ENCODE results near the gene RNF10. TPM values are rescaled to one million over a fixed set of nuclear protein-coding genes. Genes with fewer than 3 reads are reported as not detected.

RNF10 gene
- total RNA-seq, 1 experiment from 2014 or later = 166 TPM

- DNase-seq (ENCODE audit: unreplicated experiment) = no peak
- intact Hi-C loops (cut with micrococcal nuclease) = no loop called here
- no peak for TF ChIP-seq CTCF (IDR thresholded peaks at IDR 0.05; ENCODE audit: unreplicated experiment)
- BruUV-seq (replicated peaks) = no TSS peak
- H3K36me3 Mint-ChIP-seq (ENCODE audit: insufficient read depth, unreplicated experiment) = peaks cover 96% of the 10 kb centered on the region
- ChIA-PET POLR2A (no interaction called here), CTCF (no interaction called here)
- H3K27me3 Mint-ChIP-seq (ENCODE audit: insufficient read depth, unreplicated experiment) = no peaks in the 10 kb centered on the region
- H3K4me1 Mint-ChIP-seq (ENCODE audit: insufficient read depth, unreplicated experiment) = no peaks in the 10 kb centered on the region
- H3K4me3 Mint-ChIP-seq (ENCODE audit: unreplicated experiment) = no peak overlapping the region
- H3K27ac Mint-ChIP-seq (ENCODE audit: low read depth, unreplicated experiment) = no peak overlapping the region
- H3K9me3 Mint-ChIP-seq (ENCODE audit: unreplicated experiment) = no peaks in the 10 kb centered on the region
These were observed 28.8 kb downstream of the RNF10 start for GRCh38 chr12:120562906-120563305.

DNA sequence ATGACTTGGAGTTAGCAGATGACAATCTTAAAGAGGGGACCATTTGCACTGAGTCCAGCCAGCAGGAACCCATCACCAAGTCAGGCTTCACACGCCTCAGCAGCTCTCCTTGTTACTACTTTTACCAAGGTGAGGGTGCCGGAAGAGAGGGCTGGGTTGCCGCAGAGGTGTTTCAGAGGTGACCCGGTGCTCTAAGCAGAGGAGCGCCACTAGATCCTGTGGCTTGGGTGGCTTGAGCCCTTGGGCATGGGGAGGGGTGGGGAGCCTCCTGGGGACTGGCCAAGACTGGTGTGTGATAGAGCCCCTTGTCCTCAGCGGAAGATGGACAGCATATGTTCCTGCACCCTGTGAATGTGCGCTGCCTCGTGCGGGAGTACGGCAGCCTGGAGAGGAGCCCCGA, 29.3 kb downstream of the RNF10 start:
- BruUV-seq (replicated peaks) = no TSS peak
- no peaks in the 10 kb centered on the region for H3K4me1 Mint-ChIP-seq (ENCODE audit: insufficient read depth, unreplicated experiment)
- no peak overlapping the region for H3K4me3 Mint-ChIP-seq (ENCODE audit: unreplicated experiment)
- DNase-seq (ENCODE audit: unreplicated experiment) = no peak
- intact Hi-C loops (cut with micrococcal nuclease) = no loop called here
- no peak overlapping the region for H3K27ac Mint-ChIP-seq (ENCODE audit: low read depth, unreplicated experiment)
- H3K9me3 Mint-ChIP-seq (ENCODE audit: unreplicated experiment) = no peaks in the 10 kb centered on the region
- ChIA-PET POLR2A (no interaction called here), CTCF (no interaction called here)
- TF ChIP-seq CTCF (IDR thresholded peaks at IDR 0.05; ENCODE audit: unreplicated experiment) = no peak
- peaks cover 96% of the 10 kb centered on the region for H3K36me3 Mint-ChIP-seq (ENCODE audit: insufficient read depth, unreplicated experiment)
- H3K27me3 Mint-ChIP-seq (ENCODE audit: insufficient read depth, unreplicated experiment) = no peaks in the 10 kb centered on the region

DNA sequence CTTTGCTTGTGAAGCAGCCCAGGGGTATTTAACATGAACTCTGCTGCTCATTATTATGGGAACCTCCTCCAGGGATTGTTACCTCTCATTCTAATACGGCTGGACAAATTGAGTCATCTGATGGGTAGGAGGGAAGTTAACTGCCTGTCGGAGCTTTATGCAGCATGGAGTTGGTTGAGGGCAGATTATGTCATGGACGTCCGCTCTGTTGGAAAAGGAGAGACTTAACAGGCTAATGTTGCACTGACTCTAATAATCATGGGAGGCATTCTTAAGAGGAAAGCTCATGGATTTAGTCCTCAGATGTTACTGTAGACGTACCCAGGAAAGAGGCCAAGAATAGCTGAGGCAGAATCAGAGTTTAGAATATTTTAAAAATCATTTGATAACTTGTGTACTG, 37.1 kb downstream of the RNF10 start:
- H3K4me1 Mint-ChIP-seq (ENCODE audit: insufficient read depth, unreplicated experiment) = peaks cover 5% of the 10 kb centered on the region

DNA sequence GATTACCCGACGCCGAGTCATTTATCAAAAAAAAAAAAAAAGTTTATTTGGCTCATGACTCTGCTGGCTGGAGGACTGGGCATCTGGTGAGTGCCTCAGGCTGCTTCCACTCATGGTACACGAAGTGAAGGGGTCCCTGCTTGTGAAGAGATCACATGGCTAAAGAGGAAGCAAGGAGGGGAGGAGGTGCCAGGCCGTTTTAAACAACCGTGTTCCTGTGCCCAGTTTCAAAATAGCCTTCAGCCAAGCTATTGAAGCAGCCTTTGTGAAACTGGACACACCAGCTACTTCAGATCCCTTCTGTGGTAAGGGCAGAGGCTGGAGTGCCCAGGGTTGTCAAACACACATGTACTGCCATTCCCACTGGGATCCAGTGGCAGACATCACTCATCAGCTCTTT, 39.4 kb downstream of the RNF10 start:
- no TSS peak for BruUV-seq (replicated peaks)

More for the DNA sequence above, 37.1 kb downstream of the RNF10 start:
- Mint-ChIP-seq H3K4me3 (ENCODE audit: unreplicated experiment) (no peak overlapping the region), H3K36me3 (ENCODE audit: insufficient read depth, unreplicated experiment) (peaks cover 99% of the 10 kb centered on the region), H3K27me3 (ENCODE audit: insufficient read depth, unreplicated experiment) (no peaks in the 10 kb centered on the region), H3K27ac (ENCODE audit: low read depth, unreplicated experiment) (peak overlapping the region; percentile 40), H3K9me3 (ENCODE audit: unreplicated experiment) (no peaks in the 10 kb centered on the region)
- intact Hi-C loops (cut with micrococcal nuclease) = no loop called here
- no TSS peak for BruUV-seq (replicated peaks)
- ChIA-PET POLR2A (interaction anchor here (1.1 to 3.1 kb wide), 3 partner anchors 9 to 36 kb away, joined by 3 to 29 read pairs (median 3); partner anchors contain the start of gene POP5), CTCF (interaction anchor here (0.6 to 2.3 kb wide), 3 partner anchors 12 to 73 kb away, joined by 3 to 9 read pairs (median 3); partner anchors contain the start of gene COQ5)
- TF ChIP-seq CTCF (IDR thresholded peaks at IDR 0.05; ENCODE audit: unreplicated experiment) = no peak
- no peak for DNase-seq (ENCODE audit: unreplicated experiment)

More for the DNA sequence above, 39.4 kb downstream of the RNF10 start:
- Mint-ChIP-seq H3K27me3 (ENCODE audit: insufficient read depth, unreplicated experiment) (no peaks in the 10 kb centered on the region), H3K36me3 (ENCODE audit: insufficient read depth, unreplicated experiment) (peaks cover 96% of the 10 kb centered on the region), H3K4me3 (ENCODE audit: unreplicated experiment) (no peak overlapping the region), H3K4me1 (ENCODE audit: insufficient read depth, unreplicated experiment) (peaks cover 5% of the 10 kb centered on the region), H3K9me3 (ENCODE audit: unreplicated experiment) (no peaks in the 10 kb centered on the region), H3K27ac (ENCODE audit: low read depth, unreplicated experiment) (no peak overlapping the region)
- intact Hi-C loops (cut with micrococcal nuclease) = no loop called here
- POLR2A ChIA-PET = no interaction called here
- no peak for DNase-seq (ENCODE audit: unreplicated experiment)
- no peak for TF ChIP-seq CTCF (IDR thresholded peaks at IDR 0.05; ENCODE audit: unreplicated experiment)
- CTCF ChIA-PET = interaction anchor here (0.6 kb wide), 1 partner anchor 523 kb away, joined by 6 read pairs; no protein-coding TSS in a partner anchor

Measured in MCF 10A (cell line).